ENCODE measurements around the gene ZNF326. TPM values are rescaled to one million over a fixed set of nuclear protein-coding genes. Genes with fewer than 3 reads are reported as not detected.

The ZNF326 gene
- total RNA-seq, 1 donor from 2014 or later, result 57.8 TPM

GRCh38 chr1:90067194-90067931 is 72.5 kb downstream of the ZNF326 start:
- Mint-ChIP-seq H3K27me3 (ENCODE audit: unreplicated experiment) (peaks cover 2% of the 10 kb centered on the region), H3K36me3 (ENCODE audit: unreplicated experiment) (peaks cover 9% of the 10 kb centered on the region), H3K4me1 (ENCODE audit: low read depth, unreplicated experiment) (no peaks in the 10 kb centered on the region), H3K9me3 (ENCODE audit: unreplicated experiment) (peaks cover 2% of the 10 kb centered on the region), H3K4me3 (ENCODE audit: unreplicated experiment) (no peak overlapping the region), H3K27ac (ENCODE audit: unreplicated experiment) (no peak overlapping the region)
- TF ChIP-seq CTCF (IDR thresholded peaks at IDR 0.05; ENCODE audit: partially characterized antibody, unreplicated experiment), result no peak
- no peak for DNase-seq

- H3K36me3 Mint-ChIP-seq (ENCODE audit: unreplicated experiment), result peaks cover 3% of the 10 kb centered on the region
- no peak overlapping the region for H3K4me3 Mint-ChIP-seq (ENCODE audit: unreplicated experiment)
- TF ChIP-seq CTCF (IDR thresholded peaks at IDR 0.05; ENCODE audit: partially characterized antibody, unreplicated experiment), result no peak
- H3K4me1 Mint-ChIP-seq (ENCODE audit: low read depth, unreplicated experiment), result no peaks in the 10 kb centered on the region
- H3K27me3 Mint-ChIP-seq (ENCODE audit: unreplicated experiment), result peaks cover 6% of the 10 kb centered on the region
- no peak overlapping the region for H3K27ac Mint-ChIP-seq (ENCODE audit: unreplicated experiment)
- no peaks in the 10 kb centered on the region for H3K9me3 Mint-ChIP-seq (ENCODE audit: unreplicated experiment)
- no peak for DNase-seq
Measured at GRCh38 chr1:90068611-90069280, 73.8 kb downstream of the ZNF326 start.

GRCh38 chr1:90074137-90074536 is 79.2 kb downstream of the ZNF326 start:
- Mint-ChIP-seq H3K36me3 (ENCODE audit: unreplicated experiment) (no peaks in the 10 kb centered on the region), H3K4me1 (ENCODE audit: low read depth, unreplicated experiment) (no peaks in the 10 kb centered on the region), H3K4me3 (ENCODE audit: unreplicated experiment) (no peak overlapping the region), H3K27ac (ENCODE audit: unreplicated experiment) (no peak overlapping the region), H3K9me3 (ENCODE audit: unreplicated experiment) (no peaks in the 10 kb centered on the region), H3K27me3 (ENCODE audit: unreplicated experiment) (peaks cover 4% of the 10 kb centered on the region)
- no peak for DNase-seq
- no peak for TF ChIP-seq CTCF (IDR thresholded peaks at IDR 0.05; ENCODE audit: partially characterized antibody, unreplicated experiment)

GRCh38 chr1:90074566-90074965 is 79.7 kb downstream of the ZNF326 start:
- Mint-ChIP-seq H3K27ac (ENCODE audit: unreplicated experiment) (no peak overlapping the region), H3K36me3 (ENCODE audit: unreplicated experiment) (no peaks in the 10 kb centered on the region), H3K4me3 (ENCODE audit: unreplicated experiment) (no peak overlapping the region), H3K9me3 (ENCODE audit: unreplicated experiment) (no peaks in the 10 kb centered on the region), H3K4me1 (ENCODE audit: low read depth, unreplicated experiment) (no peaks in the 10 kb centered on the region), H3K27me3 (ENCODE audit: unreplicated experiment) (peaks cover 5% of the 10 kb centered on the region)
- no peak for TF ChIP-seq CTCF (IDR thresholded peaks at IDR 0.05; ENCODE audit: partially characterized antibody, unreplicated experiment)
- no peak for DNase-seq

GRCh38 chr1:90074970-90075391 is 80.1 kb downstream of the ZNF326 start:
- Mint-ChIP-seq H3K27me3 (ENCODE audit: unreplicated experiment) (peaks cover 5% of the 10 kb centered on the region), H3K9me3 (ENCODE audit: unreplicated experiment) (no peaks in the 10 kb centered on the region), H3K36me3 (ENCODE audit: unreplicated experiment) (no peaks in the 10 kb centered on the region), H3K4me3 (ENCODE audit: unreplicated experiment) (no peak overlapping the region), H3K4me1 (ENCODE audit: low read depth, unreplicated experiment) (no peaks in the 10 kb centered on the region), H3K27ac (ENCODE audit: unreplicated experiment) (no peak overlapping the region)
- DNase-seq, result no peak
- no peak for TF ChIP-seq CTCF (IDR thresholded peaks at IDR 0.05; ENCODE audit: partially characterized antibody, unreplicated experiment)
